Inflammatory macrophage treated with lipopolysaccharide for 1 hour (primary cell): ENCODE measurements around the gene ERGIC1.
A peak's percentile ranks its signal among the peaks of the same experiment; 100 is the strongest.
"Not testable (repeated sequence)": the region's sequence is repeated elsewhere in the genome, so short reads cannot be mapped to it uniquely, and the experiment has no call there.

Source experiments
- DNase-seq, 2 donors: peaks; one replicate each; pipeline ENCODE4 v3.0.0-alpha.2; 2020 to 2022

Gene ERGIC1

GRCh38 chr5:172833686-172834414, at the start of gene ERGIC1:
TSS of gene ERGIC1 (plus strand) at chr5:172834251. CDS start at chr5:172834414, 163 bp downstream.
- DNase-seq: peak; percentile 80 to 84

- no peak for DNase-seq
Observed at GRCh38 chr5:172785429-172786088, 48.5 kb upstream of the ERGIC1 start.

- no peak for DNase-seq
Observed at GRCh38 chr5:172786736-172787462, 47.2 kb upstream of the ERGIC1 start.

- DNase-seq: not testable (repeated sequence)
Observed at GRCh38 chr5:172787538-172787937, 46.5 kb upstream of the ERGIC1 start.

- DNase-seq: peak; percentile 71 to 96
Observed at GRCh38 chr5:172788771-172789686, 45.0 kb upstream of the ERGIC1 start.

- no peak for DNase-seq
Observed at GRCh38 chr5:172789687-172790495, 44.2 kb upstream of the ERGIC1 start.

- DNase-seq: no peak
Observed at GRCh38 chr5:172790496-172790889, 43.6 kb upstream of the ERGIC1 start.

GRCh38 chr5:172791286-172791685, 42.8 kb upstream of the ERGIC1 start:
- DNase-seq: no peak

GRCh38 chr5:172791726-172792445, 42.2 kb upstream of the ERGIC1 start:
- DNase-seq: no peak

- DNase-seq: no peak
Observed at GRCh38 chr5:172792701-172793570, 41.1 kb upstream of the ERGIC1 start.

GRCh38 chr5:172793577-172794488, 40.2 kb upstream of the ERGIC1 start:
- DNase-seq: peak; percentile 86 to 96

- DNase-seq: no peak
Observed at GRCh38 chr5:172795318-172795977, 38.6 kb upstream of the ERGIC1 start.

GRCh38 chr5:172796306-172796705, 37.7 kb upstream of the ERGIC1 start:
- DNase-seq: no peak

- peak; percentile 62 to 74 for DNase-seq
Observed at GRCh38 chr5:172797771-172798191, 36.3 kb upstream of the ERGIC1 start.

- peak; percentile 96 to 97 for DNase-seq
Observed at GRCh38 chr5:172798422-172799215, 35.4 kb upstream of the ERGIC1 start.

GRCh38 chr5:172799416-172799815, 34.6 kb upstream of the ERGIC1 start:
- no peak for DNase-seq

GRCh38 chr5:172800088-172800551, 33.9 kb upstream of the ERGIC1 start:
- DNase-seq: peak; percentile 98 to 100
